Measurements from ENCODE around the gene DMXL2.

GRCh38 chr15:51625236-51625635 is 2.7 kb upstream of the DMXL2 start:
- no peak for TF ChIP-seq CTCF (IDR thresholded peaks at IDR 0.05; ENCODE audit: insufficient read depth, low read length)
- no peak for TF ChIP-seq GABPA (IDR thresholded peaks at IDR 0.05; ENCODE audit: low read depth)
- TF ChIP-seq POLR2AphosphoS5 (IDR thresholded peaks at IDR 0.05; ENCODE audit: low read depth): no peak
- TF ChIP-seq, protein P1, sequence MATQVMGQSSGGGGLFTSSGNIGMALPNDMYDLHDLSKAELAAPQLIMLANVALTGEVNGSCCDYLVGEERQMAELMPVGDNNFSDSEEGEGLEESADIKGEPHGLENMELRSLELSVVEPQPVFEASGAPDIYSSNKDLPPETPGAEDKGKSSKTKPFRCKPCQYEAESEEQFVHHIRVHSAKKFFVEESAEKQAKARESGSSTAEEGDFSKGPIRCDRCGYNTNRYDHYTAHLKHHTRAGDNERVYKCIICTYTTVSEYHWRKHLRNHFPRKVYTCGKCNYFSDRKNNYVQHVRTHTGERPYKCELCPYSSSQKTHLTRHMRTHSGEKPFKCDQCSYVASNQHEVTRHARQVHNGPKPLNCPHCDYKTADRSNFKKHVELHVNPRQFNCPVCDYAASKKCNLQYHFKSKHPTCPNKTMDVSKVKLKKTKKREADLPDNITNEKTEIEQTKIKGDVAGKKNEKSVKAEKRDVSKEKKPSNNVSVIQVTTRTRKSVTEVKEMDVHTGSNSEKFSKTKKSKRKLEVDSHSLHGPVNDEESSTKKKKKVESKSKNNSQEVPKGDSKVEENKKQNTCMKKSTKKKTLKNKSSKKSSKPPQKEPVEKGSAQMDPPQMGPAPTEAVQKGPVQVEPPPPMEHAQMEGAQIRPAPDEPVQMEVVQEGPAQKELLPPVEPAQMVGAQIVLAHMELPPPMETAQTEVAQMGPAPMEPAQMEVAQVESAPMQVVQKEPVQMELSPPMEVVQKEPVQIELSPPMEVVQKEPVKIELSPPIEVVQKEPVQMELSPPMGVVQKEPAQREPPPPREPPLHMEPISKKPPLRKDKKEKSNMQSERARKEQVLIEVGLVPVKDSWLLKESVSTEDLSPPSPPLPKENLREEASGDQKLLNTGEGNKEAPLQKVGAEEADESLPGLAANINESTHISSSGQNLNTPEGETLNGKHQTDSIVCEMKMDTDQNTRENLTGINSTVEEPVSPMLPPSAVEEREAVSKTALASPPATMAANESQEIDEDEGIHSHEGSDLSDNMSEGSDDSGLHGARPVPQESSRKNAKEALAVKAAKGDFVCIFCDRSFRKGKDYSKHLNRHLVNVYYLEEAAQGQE (IDR thresholded peaks at IDR 0.05; ENCODE audit: insufficient replicate concordance, low read depth): no peak
- no peak for TF ChIP-seq SPI1 (IDR thresholded peaks at IDR 0.05; ENCODE audit: borderline replicate concordance, low read depth)
